Ureter (tissue), 1 donor: Measurements from ENCODE around the gene CD300LB. TPM values are rescaled to one million over a fixed set of nuclear protein-coding genes. Genes with fewer than 3 reads are reported as not detected.
A peak's percentile ranks its signal among the peaks of the same experiment; 100 is the strongest.
"Not testable (repeated sequence)": the region's sequence is repeated elsewhere in the genome, so short reads cannot be mapped to it uniquely, and the experiment has no call there.

Source experiments
- DNase-seq: peaks from one replicate; pipeline ENCODE4 v3.0.0-alpha.2; 2020; ENCODE audit warnings: low spot score
- total RNA-seq: library from RNA; stranded (reverse); gene quantifications from one replicate; pipeline ENCODE4 v1.2.4, GENCODE V29; 2023
- donor health status: DM: yes; HTN: yes; CAD: no.

CD300LB gene
- total RNA-seq, 1 donor from 2014 or later: 0.49 TPM

DNA sequence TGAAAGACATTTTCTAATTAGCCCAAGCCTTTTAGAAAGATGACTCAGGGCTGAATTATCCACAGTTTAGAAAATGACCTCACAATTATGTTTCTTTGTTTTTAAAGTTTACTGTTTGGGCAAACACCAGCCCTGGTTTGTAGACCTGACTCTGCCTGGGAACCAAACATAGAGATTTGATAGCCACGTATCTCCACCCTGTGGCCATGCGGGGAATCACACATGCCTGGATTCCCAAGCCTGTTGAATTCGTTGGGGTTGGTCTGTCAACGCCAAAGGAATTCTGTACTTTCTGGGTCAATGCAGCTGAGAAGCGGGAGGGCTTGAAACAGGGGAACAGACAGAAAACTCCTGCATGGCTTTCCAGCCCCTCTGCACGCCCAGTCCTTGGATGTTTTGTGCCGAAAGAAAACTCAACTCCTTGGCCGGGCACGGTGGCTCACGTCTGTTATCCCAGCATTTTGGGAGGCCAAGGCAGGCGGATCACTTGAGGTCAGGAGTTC is 37.9 kb downstream of the CD300LB start:
- peak; percentile 75 for DNase-seq

DNA sequence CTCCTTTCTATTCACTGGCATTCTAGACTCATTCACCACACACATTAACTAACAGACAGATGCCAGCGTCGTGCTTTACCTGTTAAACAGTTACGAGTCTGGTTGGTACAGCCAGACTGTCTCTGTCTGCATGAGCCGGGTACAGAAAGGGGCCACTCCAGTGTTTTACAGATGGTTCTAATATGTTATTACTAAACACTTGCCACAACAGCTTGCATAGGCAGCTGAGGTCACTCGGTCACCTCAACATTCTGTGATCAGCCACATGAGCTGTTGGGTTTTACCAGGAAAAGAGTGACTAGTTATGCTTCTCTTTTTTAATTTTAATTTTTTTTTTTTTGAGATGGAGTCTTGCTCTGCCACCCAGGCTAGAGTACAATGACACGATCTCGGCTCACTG is 39.6 kb downstream of the CD300LB start:
- DNase-seq: no peak

DNA sequence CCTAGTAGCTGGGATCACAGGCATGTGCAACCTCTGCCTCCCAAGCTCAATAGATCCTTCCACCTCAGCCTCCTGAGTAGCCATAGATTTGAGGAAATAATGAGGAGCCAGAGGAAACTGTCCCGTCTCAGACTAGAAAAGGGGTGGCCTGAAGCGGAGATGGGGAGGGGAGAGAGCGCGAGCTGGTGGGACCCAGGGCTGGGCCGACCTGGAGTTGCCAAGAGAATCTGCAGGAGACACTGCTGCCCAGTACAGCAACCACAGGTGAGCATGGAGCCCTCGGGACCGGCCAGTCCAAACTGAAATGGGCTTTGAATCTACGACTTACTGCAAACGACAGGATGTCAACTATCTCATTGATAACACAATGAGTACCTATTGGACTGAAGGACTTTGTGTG is 40.6 kb downstream of the CD300LB start:
- DNase-seq: no peak

DNA sequence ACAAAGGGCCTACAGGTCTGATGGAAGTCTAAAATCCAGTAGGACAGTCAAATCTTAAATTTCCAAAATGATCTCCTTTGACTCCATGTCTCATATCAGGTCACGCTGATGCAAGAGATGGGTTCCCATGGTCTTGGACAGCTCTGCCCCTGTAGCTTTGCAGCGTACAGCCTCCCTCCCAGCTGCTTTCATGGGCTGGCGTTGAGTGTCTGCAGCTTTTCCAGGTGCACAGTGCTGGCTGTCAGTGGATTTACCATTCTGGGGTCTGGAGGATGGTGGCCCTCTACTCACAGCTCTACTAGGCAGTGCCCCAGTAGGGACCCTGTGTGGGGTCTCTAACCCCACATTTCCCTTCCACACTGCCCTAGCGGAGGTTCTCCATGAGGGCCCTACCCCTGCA is 43.0 kb downstream of the CD300LB start:
- DNase-seq: not testable (repeated sequence)

DNA sequence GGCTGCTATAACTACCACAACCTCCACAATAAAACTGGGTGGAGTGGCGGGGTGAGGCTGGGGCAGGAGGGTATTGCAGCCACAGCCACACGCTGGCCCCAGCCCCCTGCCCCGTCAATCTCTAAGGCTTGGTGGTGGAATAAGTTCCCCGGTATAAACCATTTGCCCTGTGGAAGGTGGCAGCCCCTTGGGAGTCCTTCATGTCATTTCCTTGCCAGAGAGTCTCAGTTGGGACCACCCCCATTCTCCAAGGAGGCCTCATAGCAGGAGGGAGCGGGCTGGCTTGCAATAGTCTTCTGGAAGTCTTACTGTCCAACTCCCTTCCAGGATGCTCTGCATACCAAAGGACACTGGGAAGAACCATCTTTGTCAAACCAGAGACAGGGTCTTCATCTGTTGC is 45.4 kb downstream of the CD300LB start:
- DNase-seq: no peak

DNA sequence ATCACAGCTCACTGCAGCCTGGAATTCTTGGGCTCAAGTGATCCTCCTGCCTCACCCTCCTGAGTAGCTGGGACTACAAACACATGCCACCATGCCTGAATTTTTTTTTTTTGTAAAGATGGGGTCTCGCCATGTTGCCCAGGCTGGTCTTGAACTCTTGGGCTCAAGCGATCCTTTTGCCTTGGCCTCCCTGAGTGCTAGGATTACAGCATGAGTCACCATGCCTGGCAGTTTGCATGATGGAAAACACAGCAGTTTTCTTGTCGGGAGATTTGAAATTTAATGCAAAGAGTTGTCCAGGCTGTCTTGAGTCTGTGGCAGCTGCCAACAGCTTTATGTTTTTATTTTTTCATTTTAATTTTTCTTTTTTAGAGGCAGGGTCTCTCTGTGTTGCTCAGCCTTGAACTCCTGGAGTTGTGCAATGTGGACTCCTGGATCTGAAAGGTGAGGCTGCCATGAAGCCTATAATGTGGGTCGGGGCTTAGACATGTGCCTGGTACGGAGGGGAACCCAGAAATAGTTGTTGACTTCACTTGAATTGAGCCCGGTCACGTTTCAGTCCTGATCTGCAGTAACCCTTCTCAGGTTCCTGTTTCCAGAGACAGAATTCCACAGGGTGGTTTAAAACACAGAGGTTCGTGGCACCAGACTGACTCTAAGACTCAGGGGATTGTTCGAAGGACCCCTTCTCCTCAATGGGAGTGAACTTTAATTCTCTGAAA is 46.1 kb downstream of the CD300LB start:
- DNase-seq: no peak

DNA sequence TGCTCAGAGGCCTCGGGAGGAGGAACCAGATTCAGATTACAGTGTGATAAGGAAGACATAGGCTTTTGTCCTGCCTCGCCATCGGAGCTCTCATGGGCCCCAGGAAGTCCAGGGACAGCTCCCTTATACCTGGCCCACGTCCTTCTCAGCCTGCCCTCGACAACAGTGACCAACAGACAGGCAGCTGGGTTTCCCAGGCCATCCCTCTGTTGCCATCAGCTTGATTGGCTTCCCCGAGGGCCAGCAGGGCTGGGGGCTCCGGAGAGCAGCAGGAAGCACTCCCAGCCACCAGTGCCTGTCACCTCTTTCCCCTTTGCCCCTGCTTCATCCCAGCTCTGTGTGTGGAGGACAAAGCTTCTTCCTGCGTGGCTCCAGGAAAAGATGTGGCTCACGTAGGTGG is 47.2 kb downstream of the CD300LB start:
- DNase-seq: no peak

DNA sequence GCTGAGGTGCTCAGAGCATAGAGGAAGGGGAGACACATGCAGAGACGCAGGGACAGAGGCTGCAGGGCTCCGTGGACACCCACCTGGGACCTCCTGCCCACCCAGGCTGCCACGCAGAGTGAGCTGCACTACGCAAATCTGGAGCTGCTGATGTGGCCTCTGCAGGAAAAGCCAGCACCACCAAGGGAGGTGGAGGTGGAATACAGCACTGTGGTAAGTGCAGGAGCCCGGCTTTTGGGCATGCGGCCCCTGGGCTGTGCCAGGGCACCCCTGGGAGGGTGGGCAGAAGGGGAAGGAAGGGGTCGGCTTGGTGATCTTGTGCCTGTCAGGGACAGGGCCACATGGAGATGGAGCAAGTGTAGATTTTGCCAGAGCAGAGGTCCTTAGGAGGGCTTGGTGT is 49.7 kb downstream of the CD300LB start:
- DNase-seq: no peak

DNA sequence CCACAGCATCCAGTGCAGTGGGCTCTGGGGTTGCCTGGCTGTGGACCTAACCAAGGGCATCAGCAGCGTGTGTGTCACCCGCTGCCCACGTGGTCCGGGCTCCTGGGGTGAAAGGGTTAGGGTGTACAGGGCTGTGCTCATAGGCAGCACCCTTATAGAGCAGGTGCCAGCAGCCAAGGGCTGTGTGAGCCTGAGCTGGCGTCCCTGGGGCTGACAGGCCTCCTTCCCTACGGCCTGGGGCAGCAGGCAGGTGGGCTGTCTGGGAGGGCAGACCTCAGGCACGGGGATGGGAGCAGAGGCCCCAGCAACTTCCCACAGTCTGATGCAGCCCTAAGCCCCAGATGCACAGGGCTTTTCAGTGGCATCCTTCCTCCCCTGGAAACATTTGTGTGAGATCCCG is 51.0 kb downstream of the CD300LB start:
- DNase-seq: no peak

DNA sequence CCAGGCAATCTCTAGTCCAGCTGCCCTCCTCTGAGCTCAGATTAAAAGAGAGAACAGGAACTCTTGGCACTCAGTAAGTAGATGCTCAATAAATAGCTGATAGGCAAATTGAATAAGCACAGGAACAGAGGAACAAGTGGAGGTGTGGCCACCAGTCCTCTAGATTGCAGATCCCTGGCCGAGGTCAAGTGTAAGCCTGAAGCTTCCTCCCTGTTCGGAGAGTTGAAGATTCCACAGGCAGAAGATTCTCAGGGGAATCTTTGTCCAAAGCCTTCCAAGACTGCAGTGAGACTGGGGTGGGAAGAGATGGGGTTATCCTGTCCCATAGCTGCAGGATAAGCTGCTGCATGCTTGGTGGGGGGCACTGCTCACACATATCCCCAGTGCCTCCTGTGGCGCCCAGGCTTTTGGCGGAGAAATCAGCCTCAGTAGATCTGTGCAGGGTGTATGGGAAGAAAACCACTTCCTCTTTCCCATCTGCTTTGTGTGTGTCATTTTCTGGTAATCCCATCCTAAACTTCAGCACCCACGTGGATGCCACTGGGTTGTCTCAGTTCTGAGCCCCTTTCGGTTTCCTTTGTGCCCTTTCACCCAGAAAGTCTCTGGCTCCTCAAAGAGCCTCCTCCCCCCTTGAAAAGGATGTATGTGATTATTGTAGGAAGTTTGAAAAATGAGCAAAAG is 52.7 kb downstream of the CD300LB start:
- DNase-seq: no peak

DNA sequence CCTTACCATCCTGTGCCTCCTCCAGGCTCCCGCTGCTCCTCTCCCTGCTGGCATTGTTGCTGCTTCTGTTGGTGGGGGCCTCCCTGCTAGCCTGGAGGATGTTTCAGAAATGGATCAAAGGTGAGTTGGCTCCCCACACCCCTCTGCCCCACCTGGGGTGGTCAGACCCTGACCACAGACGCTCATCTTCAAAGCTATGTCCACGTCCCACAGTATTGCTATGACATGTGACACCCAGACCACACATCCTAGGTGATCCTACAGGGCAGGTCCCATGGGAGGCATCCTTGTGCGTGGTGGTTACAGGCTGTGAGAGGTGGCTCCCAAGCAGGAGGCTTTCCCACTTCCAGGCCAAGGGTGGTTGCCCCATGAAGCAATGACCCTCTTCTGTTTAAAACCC is 53.9 kb downstream of the CD300LB start:
- no peak for DNase-seq

DNA sequence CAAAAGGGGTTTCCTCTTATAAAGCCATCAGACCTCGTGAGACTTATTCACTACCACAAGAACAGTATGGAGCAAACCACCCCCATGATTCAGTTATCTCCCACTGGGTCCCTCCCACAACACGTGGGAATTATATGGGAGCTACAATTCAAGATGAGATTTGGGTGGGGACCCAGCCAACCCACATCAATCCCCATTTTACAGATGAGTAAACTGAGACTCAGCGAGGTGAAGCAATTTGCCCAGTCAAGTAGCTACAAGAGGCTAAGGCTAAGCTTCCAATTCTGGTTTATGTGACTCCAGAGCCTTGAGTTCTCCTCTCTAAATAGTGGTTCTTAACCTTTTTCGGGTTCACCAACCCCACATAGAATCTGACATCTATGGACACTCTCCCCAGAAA is 56.1 kb downstream of the CD300LB start:
- no peak for DNase-seq

DNA sequence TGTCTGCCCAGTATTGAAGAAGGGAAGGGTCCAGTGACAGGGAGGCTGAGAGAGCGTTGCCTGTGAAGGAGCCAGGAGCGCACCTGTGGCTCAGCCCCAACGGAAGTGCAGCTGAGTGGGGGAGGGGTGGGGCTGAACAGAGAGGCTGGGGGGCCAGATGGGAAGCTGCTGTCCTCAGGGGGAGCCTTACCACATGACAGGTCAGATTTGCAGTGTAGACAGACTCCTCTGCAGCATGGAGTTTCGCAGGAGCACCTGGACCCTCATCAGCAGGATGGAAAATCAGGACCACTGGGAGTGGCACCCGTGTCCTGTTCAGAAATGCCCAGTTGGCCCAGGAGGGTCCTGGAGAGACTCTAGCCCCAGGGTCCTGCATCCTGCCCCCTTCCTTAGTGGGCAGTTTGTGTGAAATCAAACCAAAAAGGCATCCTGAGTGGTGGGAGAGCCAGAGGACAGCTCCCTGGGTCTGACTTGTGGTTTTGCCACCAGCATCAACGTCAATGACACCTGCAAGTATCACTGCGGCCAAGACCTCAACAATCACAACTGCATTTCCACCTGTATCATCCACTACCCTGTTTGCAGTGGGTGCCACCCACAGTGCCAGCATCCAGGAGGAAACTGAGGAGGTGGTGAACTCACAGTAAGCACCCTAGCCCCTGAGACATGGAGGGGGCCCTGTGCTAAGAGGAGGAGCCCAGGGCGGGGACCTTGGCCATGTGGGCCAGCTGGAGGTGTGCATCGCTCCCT is 57.1 kb downstream of the CD300LB start:
- DNase-seq: no peak

DNA sequence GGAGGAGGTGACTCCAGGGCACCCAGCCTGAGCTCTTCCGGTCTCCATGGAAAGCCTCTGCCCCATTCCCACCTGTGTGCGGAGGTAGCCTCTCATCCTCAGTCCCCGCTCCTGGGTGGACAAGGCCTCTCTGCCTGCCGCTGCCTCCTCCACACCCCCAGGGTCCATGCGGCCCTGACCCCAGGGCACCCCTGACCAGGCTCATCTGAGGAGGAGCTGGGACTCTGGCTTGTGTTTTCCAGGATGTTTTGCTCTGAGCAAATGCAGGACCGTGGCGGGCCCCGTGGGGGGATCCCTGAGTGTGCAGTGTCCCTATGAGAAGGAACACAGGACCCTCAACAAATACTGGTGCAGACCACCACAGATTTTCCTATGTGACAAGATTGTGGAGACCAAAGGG is 58.0 kb downstream of the CD300LB start:
- DNase-seq: no peak

DNA sequence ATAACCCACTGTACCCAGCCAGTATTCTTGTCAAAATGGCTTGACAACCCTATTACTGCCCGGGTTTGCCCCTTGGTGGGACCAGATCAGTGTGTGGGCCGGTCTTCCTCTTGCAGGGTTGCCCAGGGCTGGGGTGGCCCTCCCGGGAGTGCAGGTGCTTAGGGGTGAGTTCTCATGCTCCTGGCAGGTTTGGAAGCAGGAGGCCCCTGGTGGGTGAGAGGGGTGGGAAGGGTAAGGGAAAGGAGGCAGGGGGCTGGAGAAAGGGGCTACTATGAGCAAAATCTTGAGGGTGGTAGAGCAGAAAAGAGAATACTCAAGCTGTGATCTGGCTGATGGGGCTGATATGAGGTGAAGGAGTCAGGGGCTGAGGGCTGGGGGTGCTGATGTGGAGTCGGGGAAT is 58.4 kb downstream of the CD300LB start:
- DNase-seq: no peak

DNA sequence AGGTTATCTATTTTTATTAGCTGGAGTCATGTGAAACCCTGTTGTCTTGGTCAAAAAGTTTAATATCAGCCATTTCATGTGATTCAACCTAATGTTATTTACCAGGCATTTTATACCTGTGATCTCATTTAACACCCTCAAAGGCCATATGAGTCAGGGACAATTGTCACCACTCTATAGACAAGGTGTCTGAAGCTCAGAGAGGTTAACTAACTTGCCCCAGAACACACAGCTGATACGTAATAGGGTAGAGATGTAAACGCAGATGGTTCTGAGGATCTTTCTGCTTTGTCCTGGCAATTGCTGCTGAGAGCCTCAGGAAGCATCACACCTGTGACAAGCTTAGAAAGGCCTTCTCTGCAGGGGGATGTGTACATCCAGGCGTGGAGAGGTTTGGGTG is 59.9 kb downstream of the CD300LB start:
- DNase-seq: no peak

Other genes starting within 250 kb of the CD300LB start
- gene KIF19, start 205.2 kb downstream of the CD300LB start, total RNA-seq: 1.8 TPM
- not detected for gene BTBD17, start 169.6 kb downstream of the CD300LB start, total RNA-seq
- 0.52 TPM for gene GPR142, start 164.0 kb downstream of the CD300LB start, total RNA-seq
- 153 TPM for gene GPRC5C, start 99.4 kb downstream of the CD300LB start, total RNA-seq
- gene CD300A, start 64.8 kb downstream of the CD300LB start, total RNA-seq: 4.3 TPM
- 0.68 TPM for gene CD300C, start 14.6 kb upstream of the CD300LB start, total RNA-seq
- not detected for gene CD300H, start 36.0 kb upstream of the CD300LB start, total RNA-seq
- gene CD300LD, start 60.8 kb upstream of the CD300LB start, total RNA-seq: not detected
- gene CD300E, start 92.3 kb upstream of the CD300LB start, total RNA-seq: 0.73 TPM
- gene CD300LF, start 181.4 kb upstream of the CD300LB start, total RNA-seq: 2.5 TPM
- gene RAB37, start 205.8 kb upstream of the CD300LB start, total RNA-seq: 2.3 TPM
- gene NHERF1, start 217.2 kb upstream of the CD300LB start, total RNA-seq: 20.6 TPM
- 65.1 TPM for gene NAT9, start 244.9 kb upstream of the CD300LB start, total RNA-seq